Measurements from ENCODE around the gene GABRG3. TPM values are rescaled to one million over a fixed set of nuclear protein-coding genes. Genes with fewer than 3 reads are reported as not detected.

GABRG3 gene
- total RNA-seq, 1 experiment from 2014 or later: not detected

GRCh38 chr15:27126449-27126848 lies 155.5 kb downstream of the GABRG3 start:
- RAD21 ChIA-PET (ENCODE audit: low non-redundant PET in 1 of 2, low total read pairs in 2 of 2, uncharacterized antibody in 2 of 2, unreplicated experiment in 2 of 2): no interaction called here
- no peak for TF ChIP-seq EGR1 (IDR thresholded peaks at IDR 0.05; ENCODE audit: low read depth)
- TF ChIP-seq YY1 (IDR thresholded peaks at IDR 0.05; ENCODE audit: extremely low read depth, insufficient replicate concordance, low read depth, low read length): no peak
- no peak for TF ChIP-seq ZNF274 (IDR thresholded peaks at IDR 0.05; ENCODE audit: low read depth, low read length)
- no peak for TF ChIP-seq ZFX (IDR thresholded peaks at IDR 0.05)
- CTCF ChIA-PET: no interaction called here
- BruUV-seq (replicated peaks): no TSS peak
- no peaks in the 10 kb centered on the region for H3K27me3 ChIP-seq (ENCODE audit: insufficient read depth, low read length)
- no peaks in the 10 kb centered on the region for H3K36me3 ChIP-seq (ENCODE audit: control insufficient read depth in 1 of 2, insufficient read depth in 2 of 2, low read length in 2 of 2)
- intact Hi-C loops (cut with micrococcal nuclease): no loop called here
- no peaks in the 10 kb centered on the region for H3K79me2 ChIP-seq (ENCODE audit: insufficient read depth, low read length)
- no peak overlapping the region for H3K4me2 ChIP-seq (ENCODE audit: low read length)
- H3K4me1 ChIP-seq (ENCODE audit: control insufficient read depth in 1 of 2, insufficient read depth in 2 of 2, low read length in 2 of 2): no peaks in the 10 kb centered on the region
- H3K9me2 ChIP-seq (ENCODE audit: insufficient read depth): no peaks in the 10 kb centered on the region
- DNase-seq (ENCODE audit: low read depth, low spot score): no peak
- H3K27ac ChIP-seq (ENCODE audit: low read depth, low read length): no peak overlapping the region
- peaks cover 21 to 47% of the 10 kb centered on the region in 2 experiments; a peak in 2 of 4 replicates for H3K9me3 ChIP-seq (ENCODE audit: control insufficient read depth in 1 of 2, insufficient read depth in 1 of 2, low read depth in 1 of 2, low read length in 2 of 2)
- no peak overlapping the region for H3K9ac ChIP-seq (ENCODE audit: low read length)
- no peak overlapping the region for H3K4me3 ChIP-seq (replicated peaks in 1 of 2; ENCODE audit: low read depth in 1 of 2, low read length in 2 of 2)
- H4K20me1 ChIP-seq (ENCODE audit: insufficient read depth): no peaks in the 10 kb centered on the region
- no peak overlapping the region for H2AFZ ChIP-seq (ENCODE audit: low read depth, low read length, poor library complexity, severe bottlenecking)
- no peak for ATAC-seq
- POLR2A ChIA-PET: no interaction called here

GRCh38 chr15:27127815-27128570 lies 157.0 kb downstream of the GABRG3 start:
- Histone ChIP-seq H3K9me2 (ENCODE audit: insufficient read depth) (no peaks in the 10 kb centered on the region), H3K4me2 (ENCODE audit: low read length) (no peak overlapping the region), H3K4me1 (ENCODE audit: control insufficient read depth in 1 of 2, insufficient read depth in 2 of 2, low read length in 2 of 2) (no peaks in the 10 kb centered on the region), H3K27me3 (ENCODE audit: insufficient read depth, low read length) (no peaks in the 10 kb centered on the region), H3K36me3 (ENCODE audit: control insufficient read depth in 1 of 2, insufficient read depth in 2 of 2, low read length in 2 of 2) (no peaks in the 10 kb centered on the region), H3K79me2 (ENCODE audit: insufficient read depth, low read length) (no peaks in the 10 kb centered on the region), H3K9ac (ENCODE audit: low read length) (no peak overlapping the region), H3K27ac (ENCODE audit: low read depth, low read length) (no peak overlapping the region), H3K4me3 (replicated peaks in 1 of 2; ENCODE audit: low read depth in 1 of 2, low read length in 2 of 2) (no peak overlapping the region), H2AFZ (ENCODE audit: low read depth, low read length, poor library complexity, severe bottlenecking) (no peak overlapping the region), H3K9me3 (ENCODE audit: control insufficient read depth in 1 of 2, insufficient read depth in 1 of 2, low read depth in 1 of 2, low read length in 2 of 2) (peaks cover 24 to 46% of the 10 kb centered on the region in 2 experiments; a peak in 2 of 4 replicates), H4K20me1 (ENCODE audit: insufficient read depth) (no peaks in the 10 kb centered on the region)
- intact Hi-C loops (cut with micrococcal nuclease): no loop called here
- ATAC-seq: no peak
- RAD21 ChIA-PET (ENCODE audit: low non-redundant PET in 1 of 2, low total read pairs in 2 of 2, uncharacterized antibody in 2 of 2, unreplicated experiment in 2 of 2): no interaction called here
- BruUV-seq (replicated peaks): no TSS peak
- POLR2A ChIA-PET: no interaction called here
- no peak for DNase-seq (ENCODE audit: low read depth, low spot score)
- CTCF ChIA-PET: no interaction called here
- TF ChIP-seq REST (IDR thresholded peaks at IDR 0.05; ENCODE audit: low read depth) (no peak), TCF7L2 (IDR thresholded peaks at IDR 0.05; ENCODE audit: borderline replicate concordance, extremely low read depth, insufficient read depth, insufficient read length) (no peak), CTCF (IDR thresholded peaks at IDR 0.05 in 2 of 3, conservative IDR thresholded peaks at IDR 0.05 in 1 of 3; ENCODE audit: borderline replicate concordance in 1 of 3, insufficient read depth in 1 of 3, low read depth in 2 of 3, low read length in 2 of 3) (no peak), EZH2 (IDR thresholded peaks at IDR 0.05) (no peak), SIN3A (IDR thresholded peaks at IDR 0.05; ENCODE audit: low read depth) (no peak), JUND (IDR thresholded peaks at IDR 0.05) (no peak), ELF1 (IDR thresholded peaks at IDR 0.05; ENCODE audit: borderline replicate concordance, low read depth) (no peak)

Data from HCT116 (cell line).